ENCODE data around the gene CCNJ. TPM values are rescaled to one million over a fixed set of nuclear protein-coding genes. Genes with fewer than 3 reads are reported as not detected.

The CCNJ gene
- total RNA-seq, 2 experiments from 2014 or later, result 4.0 to 4.6 TPM

DNA sequence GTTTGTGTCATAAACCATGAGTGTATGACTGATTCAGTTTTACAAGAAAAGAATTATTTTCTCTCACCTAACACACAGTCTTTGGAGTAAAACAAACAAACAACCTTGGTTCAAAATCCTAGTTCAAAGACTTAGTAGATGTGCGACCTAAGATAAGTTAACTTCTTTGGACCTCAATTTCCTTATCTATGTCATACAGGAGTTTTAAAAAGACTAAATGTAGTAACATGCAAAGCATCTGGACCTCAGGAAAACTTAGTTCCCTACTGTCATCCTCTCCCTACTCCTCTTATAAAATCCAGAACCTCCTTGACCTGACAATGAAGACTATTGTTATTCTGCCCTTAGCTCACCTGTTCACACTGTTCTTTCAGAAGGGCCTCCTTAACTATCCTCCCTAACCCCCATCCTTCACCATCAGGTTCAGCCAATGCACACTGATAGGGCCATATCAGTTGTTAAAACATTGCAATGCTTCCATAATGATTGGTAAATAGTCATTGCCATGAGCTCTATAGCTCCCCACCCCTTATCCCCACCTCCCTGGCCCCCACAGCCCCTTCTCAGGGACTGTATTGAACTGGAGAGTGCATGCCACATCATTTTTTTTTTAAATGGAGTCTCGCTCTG lies 28.8 kb upstream of the CCNJ start:
- Mint-ChIP-seq H3K27me3 (no peaks in the 10 kb centered on the region), H3K36me3 (ENCODE audit: low read depth) (no peaks in the 10 kb centered on the region), H3K9me3 (no peaks in the 10 kb centered on the region), H3K4me3 (no peak overlapping the region), H3K4me1 (ENCODE audit: low read depth) (no peaks in the 10 kb centered on the region), H3K27ac (no peak overlapping the region)
- intact Hi-C loops (cut with micrococcal nuclease), result loop anchor here (5.0 to 10.0 kb wide), 2 partner anchors 213 to 280 kb away; no protein-coding TSS in a partner anchor
- TF ChIP-seq, protein P1, sequence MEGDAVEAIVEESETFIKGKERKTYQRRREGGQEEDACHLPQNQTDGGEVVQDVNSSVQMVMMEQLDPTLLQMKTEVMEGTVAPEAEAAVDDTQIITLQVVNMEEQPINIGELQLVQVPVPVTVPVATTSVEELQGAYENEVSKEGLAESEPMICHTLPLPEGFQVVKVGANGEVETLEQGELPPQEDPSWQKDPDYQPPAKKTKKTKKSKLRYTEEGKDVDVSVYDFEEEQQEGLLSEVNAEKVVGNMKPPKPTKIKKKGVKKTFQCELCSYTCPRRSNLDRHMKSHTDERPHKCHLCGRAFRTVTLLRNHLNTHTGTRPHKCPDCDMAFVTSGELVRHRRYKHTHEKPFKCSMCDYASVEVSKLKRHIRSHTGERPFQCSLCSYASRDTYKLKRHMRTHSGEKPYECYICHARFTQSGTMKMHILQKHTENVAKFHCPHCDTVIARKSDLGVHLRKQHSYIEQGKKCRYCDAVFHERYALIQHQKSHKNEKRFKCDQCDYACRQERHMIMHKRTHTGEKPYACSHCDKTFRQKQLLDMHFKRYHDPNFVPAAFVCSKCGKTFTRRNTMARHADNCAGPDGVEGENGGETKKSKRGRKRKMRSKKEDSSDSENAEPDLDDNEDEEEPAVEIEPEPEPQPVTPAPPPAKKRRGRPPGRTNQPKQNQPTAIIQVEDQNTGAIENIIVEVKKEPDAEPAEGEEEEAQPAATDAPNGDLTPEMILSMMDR (IDR thresholded peaks at IDR 0.05), result no peak
- POLR2A ChIA-PET, result interaction anchor here (0.8 kb wide), 1 partner anchor 309 kb away, joined by 3 read pairs; no protein-coding TSS in a partner anchor
- DNase-seq (no peak), ATAC-seq (no peak)
- CTCF ChIA-PET, result interaction anchor here (1.2 to 2.9 kb wide), 4 partner anchors 215 to 327 kb away, joined by 3 to 20 read pairs (median 4); partner anchors contain the start of gene TCTN3

DNA sequence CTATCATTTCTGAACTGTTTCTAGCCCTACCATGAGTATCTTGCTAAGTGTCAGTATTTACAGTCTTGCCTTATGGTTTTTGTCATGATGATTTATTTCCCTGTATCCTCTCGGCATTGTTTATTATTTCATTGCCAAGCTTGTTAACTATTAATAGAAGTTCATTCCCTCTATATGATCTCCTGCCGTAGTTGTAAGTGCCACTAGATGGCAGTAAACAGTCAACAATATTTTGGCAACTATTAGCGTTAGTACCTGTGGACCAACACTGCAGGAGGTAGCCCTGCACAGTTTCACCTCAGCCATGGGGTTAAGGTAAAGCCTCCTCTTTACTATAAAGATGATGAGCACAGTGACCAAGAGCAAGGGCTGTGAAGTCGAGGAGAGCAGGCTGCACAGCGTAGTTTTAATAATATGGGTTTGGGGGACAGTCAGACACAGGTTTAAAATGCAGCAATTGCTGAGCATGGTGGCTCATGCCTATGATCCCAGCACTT lies 26.1 kb upstream of the CCNJ start:
- TF ChIP-seq, protein P1 (IDR thresholded peaks at IDR 0.05), result peak; percentile 77
- intact Hi-C loops (cut with micrococcal nuclease), result loop anchor here (2.0 to 10.0 kb wide), 3 partner anchors 210 to 324 kb away; no protein-coding TSS in a partner anchor
- ChIA-PET POLR2A (interaction anchor here (0.6 kb wide), 1 partner anchor 345 kb away, joined by 3 read pairs; no protein-coding TSS in a partner anchor), CTCF (interaction anchor here (0.6 to 3.3 kb wide), 55 partner anchors 8 to 451 kb away, joined by 3 to 45 read pairs (median 4); partner anchors contain the start of genes CCNJ and TCTN3)
- peak; percentile 92 for ATAC-seq
- H3K36me3 Mint-ChIP-seq (ENCODE audit: low read depth), result no peaks in the 10 kb centered on the region
- no peaks in the 10 kb centered on the region for H3K4me1 Mint-ChIP-seq (ENCODE audit: low read depth)
- no peaks in the 10 kb centered on the region for H3K27me3 Mint-ChIP-seq
- H3K9me3 Mint-ChIP-seq, result no peaks in the 10 kb centered on the region
- DNase-seq, result peak; percentile 45
- H3K27ac Mint-ChIP-seq, result no peak overlapping the region
- H3K4me3 Mint-ChIP-seq, result no peak overlapping the region

DNA sequence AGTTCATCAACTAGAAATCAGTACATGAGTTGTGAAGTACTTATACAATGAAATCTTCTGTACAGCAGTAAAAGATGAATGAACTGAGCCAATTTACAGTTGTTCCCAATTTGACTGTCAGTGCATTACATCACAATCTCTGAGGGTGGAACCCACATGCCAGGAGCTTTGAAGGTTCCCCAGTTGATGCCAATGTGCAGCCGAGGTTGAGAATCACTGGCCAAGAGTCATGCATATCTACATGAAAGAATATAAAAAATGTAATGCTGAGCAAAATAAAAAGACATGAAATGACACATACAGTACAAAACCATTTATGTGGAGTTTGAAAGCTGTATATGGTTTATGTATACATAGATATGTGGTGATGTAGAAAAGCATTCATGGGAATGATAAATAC lies 22.1 kb upstream of the CCNJ start:
- ChIA-PET POLR2A (interaction anchor here (0.6 kb wide), 1 partner anchor 378 kb away, joined by 3 read pairs; no protein-coding TSS in a partner anchor), CTCF (interaction anchor here (3.2 kb wide), 1 partner anchor 208 kb away, joined by 11 read pairs; no protein-coding TSS in a partner anchor)
- intact Hi-C loops (cut with micrococcal nuclease), result no loop called here
- DNase-seq, result no peak
- ATAC-seq, result no peak
- Mint-ChIP-seq H3K4me3 (no peak overlapping the region), H3K4me1 (ENCODE audit: low read depth) (no peaks in the 10 kb centered on the region), H3K36me3 (ENCODE audit: low read depth) (no peaks in the 10 kb centered on the region), H3K9me3 (no peaks in the 10 kb centered on the region), H3K27ac (no peak overlapping the region), H3K27me3 (no peaks in the 10 kb centered on the region)
- TF ChIP-seq, protein P1 (IDR thresholded peaks at IDR 0.05), result no peak

DNA sequence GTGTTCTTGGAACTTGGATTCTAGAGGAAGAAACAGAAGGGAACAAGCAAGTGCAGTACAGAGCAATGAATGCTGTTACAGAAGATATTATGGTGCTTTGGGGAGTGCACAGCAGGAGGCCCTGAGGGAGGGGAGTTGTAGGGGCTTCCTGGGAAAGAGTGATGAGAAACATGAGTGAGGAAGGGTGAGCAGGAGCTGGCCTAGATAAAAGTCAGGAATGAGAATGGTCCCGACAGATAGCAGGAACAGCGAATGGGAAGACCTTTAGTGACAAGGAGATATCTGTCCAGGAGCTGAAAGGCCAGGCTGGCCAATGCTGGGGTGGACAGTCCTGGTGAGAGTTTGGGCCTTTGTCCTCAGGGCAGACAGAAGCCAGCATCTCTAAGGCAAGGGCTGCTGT lies 20.6 kb upstream of the CCNJ start:
- ChIA-PET POLR2A (interaction anchor here (0.8 kb wide), 1 partner anchor 48 kb away, joined by 3 read pairs; no protein-coding TSS in a partner anchor), CTCF (no interaction called here)
- intact Hi-C loops (cut with micrococcal nuclease), result no loop called here
- no peaks in the 10 kb centered on the region for H3K27me3 Mint-ChIP-seq
- TF ChIP-seq, protein P1 (IDR thresholded peaks at IDR 0.05), result no peak
- no peak overlapping the region for H3K4me3 Mint-ChIP-seq
- ATAC-seq (no peak), DNase-seq (no peak)
- H3K27ac Mint-ChIP-seq, result no peak overlapping the region
- H3K4me1 Mint-ChIP-seq (ENCODE audit: low read depth), result no peaks in the 10 kb centered on the region
- H3K9me3 Mint-ChIP-seq, result no peaks in the 10 kb centered on the region
- no peaks in the 10 kb centered on the region for H3K36me3 Mint-ChIP-seq (ENCODE audit: low read depth)

DNA sequence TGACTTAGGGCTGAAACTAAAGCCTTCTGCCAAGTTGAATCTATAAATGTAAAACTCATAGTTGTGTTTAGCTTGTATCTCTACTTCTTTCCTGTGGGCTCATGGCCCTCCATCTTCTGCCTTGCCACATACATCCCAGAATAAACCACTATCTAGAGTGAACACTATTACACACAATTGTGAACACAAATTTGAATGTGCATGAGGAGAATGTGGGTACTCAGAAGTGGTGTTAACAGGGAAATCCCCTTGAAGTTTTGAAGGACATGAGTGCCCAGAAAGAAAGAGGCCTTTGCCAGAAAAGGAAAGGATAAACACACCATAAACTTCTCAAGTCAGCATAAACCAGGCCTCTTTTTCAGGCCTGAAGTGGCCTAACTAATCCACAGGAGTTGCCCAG lies 20.2 kb upstream of the CCNJ start:
- Mint-ChIP-seq H3K27me3 (no peaks in the 10 kb centered on the region), H3K36me3 (ENCODE audit: low read depth) (no peaks in the 10 kb centered on the region), H3K4me1 (ENCODE audit: low read depth) (no peaks in the 10 kb centered on the region), H3K27ac (no peak overlapping the region), H3K9me3 (no peaks in the 10 kb centered on the region), H3K4me3 (no peak overlapping the region)
- DNase-seq (no peak), ATAC-seq (no peak)
- TF ChIP-seq, protein P1 (IDR thresholded peaks at IDR 0.05), result no peak
- ChIA-PET CTCF (no interaction called here), POLR2A (interaction anchor here (0.8 to 1.3 kb wide), 2 partner anchors 48 to 66 kb away, joined by 3 read pairs; no protein-coding TSS in a partner anchor)
- intact Hi-C loops (cut with micrococcal nuclease), result no loop called here
